Lower lobe of right lung (tissue), 2 donors: ENCODE measurements around the gene ITGB3. TPM values are rescaled to one million over a fixed set of nuclear protein-coding genes. Genes with fewer than 3 reads are reported as not detected.
"Not testable (repeated sequence)": the region's sequence is repeated elsewhere in the genome, so short reads cannot be mapped to it uniquely, and the experiment has no call there.

Experiments
- ATAC-seq, 2 donors: fragments of 200-7000 bp; cut with Tn5 transposase; one replicate each; pipeline ENCODE4 v1.9.1; 2020 to 2022; ENCODE audit warnings: mild to moderate bottlenecking in 2 of 2, moderate library complexity in 2 of 2
- DNase-seq: peaks from one replicate; pipeline ENCODE4 v3.0.0-alpha.2; 2020
- H3K27ac ChIP-seq: fragments of 200-600 bp; one replicate; pipeline ENCODE4 v1.8.0; 2022
- H3K27me3 ChIP-seq: fragments of 200-600 bp; one replicate; pipeline ENCODE4 v1.8.0; 2022; ENCODE audit warnings: low read depth
- H3K36me3 ChIP-seq: fragments of 200-600 bp; one replicate; pipeline ENCODE4 v1.8.0; 2022; ENCODE audit warnings: mild to moderate bottlenecking
- H3K4me1 ChIP-seq: fragments of 200-600 bp; one replicate; pipeline ENCODE4 v1.8.0; 2022
- H3K4me3 ChIP-seq: fragments of 200-600 bp; one replicate; pipeline ENCODE4 v1.8.0; 2022; ENCODE audit warnings: mild to moderate bottlenecking
- H3K9me3 ChIP-seq: fragments of 200-600 bp; one replicate; pipeline ENCODE4 v1.8.0; 2022
- CTCF ChIP-seq: fragments of 200-600 bp; IDR thresholded peaks from one replicate; pipeline ENCODE4 v1.8.0; 2022; ENCODE audit warnings: antibody characterized with exemption, mild to moderate bottlenecking
- intact Hi-C: fragments of 100-400 bp; cut with DNase I; formaldehyde crosslinking; loops from one replicate; pipeline ENCODE4 v1.11.0; 2022
- total RNA-seq: library from RNA; stranded (reverse); fragmentation: NEBNext Ultra II Directional; extraction: Animal tissue kit (Norgen Biotek cat#: 25700); gene quantifications from one replicate; pipeline ENCODE4 v1.2.1, GENCODE V29; 2021
- donor health status: DM: no; HTN: yes; CAD: no; lungs with severe emphysema.

ITGB3 gene
- total RNA-seq, 1 donor from 2014 or later: 10.5 TPM

- Histone ChIP-seq H3K36me3 (no peaks in the 10 kb centered on the region), H3K4me3 (no peak overlapping the region), H3K27me3 (no peaks in the 10 kb centered on the region), H3K4me1 (no peaks in the 10 kb centered on the region), H3K9me3 (no peaks in the 10 kb centered on the region), H3K27ac (no peak overlapping the region)
- intact Hi-C loops: no loop called here
- TF ChIP-seq CTCF: no peak
- DNase-seq: no peak
- no peak for ATAC-seq
Measured at GRCh38 chr17:47266782-47267181, 13.2 kb downstream of the ITGB3 start.

GRCh38 chr17:47267354-47267828 lies 13.8 kb downstream of the ITGB3 start:
- Histone ChIP-seq H3K36me3 (no peaks in the 10 kb centered on the region), H3K27ac (no peak overlapping the region), H3K9me3 (no peaks in the 10 kb centered on the region), H3K4me1 (no peaks in the 10 kb centered on the region), H3K27me3 (no peaks in the 10 kb centered on the region), H3K4me3 (no peak overlapping the region)
- ATAC-seq (no peak), DNase-seq (no peak)
- no peak for TF ChIP-seq CTCF
- intact Hi-C loops: no loop called here

- H3K27ac ChIP-seq, H3K36me3 ChIP-seq, H3K4me1 ChIP-seq, intact Hi-C loops, H3K9me3 ChIP-seq, H3K4me3 ChIP-seq, DNase-seq, ATAC-seq, H3K27me3 ChIP-seq: not testable (repeated sequence)
Measured at GRCh38 chr17:47268964-47269363, 15.3 kb downstream of the ITGB3 start.

GRCh38 chr17:47269561-47270280 lies 16.1 kb downstream of the ITGB3 start:
- not testable (repeated sequence) for H3K4me1 ChIP-seq, H3K27ac ChIP-seq

GRCh38 chr17:47270946-47271705 lies 17.5 kb downstream of the ITGB3 start:
- no peak for ATAC-seq
- Histone ChIP-seq H3K27me3 (no peaks in the 10 kb centered on the region), H3K4me1 (peaks cover 15% of the 10 kb centered on the region), H3K36me3 (no peaks in the 10 kb centered on the region), H3K4me3 (no peak overlapping the region), H3K27ac (no peak overlapping the region), H3K9me3 (no peaks in the 10 kb centered on the region)
- intact Hi-C loops: no loop called here
- no peak for DNase-seq
- no peak for TF ChIP-seq CTCF

More at GRCh38 chr17:47269561-47270280, 16.1 kb downstream of the ITGB3 start:
- H3K36me3 ChIP-seq, H3K9me3 ChIP-seq, H3K4me3 ChIP-seq, DNase-seq, H3K27me3 ChIP-seq, intact Hi-C loops, ATAC-seq: not testable (repeated sequence)

GRCh38 chr17:47272491-47272890 lies 18.9 kb downstream of the ITGB3 start:
- Histone ChIP-seq H3K4me1 (peaks cover 28% of the 10 kb centered on the region), H3K36me3 (no peaks in the 10 kb centered on the region), H3K27ac (no peak overlapping the region), H3K9me3 (no peaks in the 10 kb centered on the region), H3K27me3 (no peaks in the 10 kb centered on the region), H3K4me3 (no peak overlapping the region)
- intact Hi-C loops: no loop called here
- no peak for DNase-seq
- no peak for ATAC-seq
- TF ChIP-seq CTCF: no peak
